Measurements from ENCODE around the gene ROBO3.

The ROBO3 gene

GRCh38 chr11:124894606-124895430 lies 29.6 kb downstream of the ROBO3 start:
- DNase-seq: no peak

- no peak for DNase-seq
Measured at GRCh38 chr11:124895471-124895971, 30.3 kb downstream of the ROBO3 start.

GRCh38 chr11:124896071-124896750 lies 31.0 kb downstream of the ROBO3 start:
- DNase-seq: no peak

- no peak for DNase-seq
Measured at GRCh38 chr11:124896821-124897391, 31.7 kb downstream of the ROBO3 start.

GRCh38 chr11:124897674-124898262 lies 32.5 kb downstream of the ROBO3 start, which contains the start of gene ROBO4:
Gene ROBO4 (minus strand): TSS chr11:124897865. CDS start chr11:124897795, 70 bp downstream.
- no peak for DNase-seq

- DNase-seq: no peak
Measured at GRCh38 chr11:124898263-124898680, 33.0 kb downstream of the ROBO3 start.

- DNase-seq: no peak
Measured at GRCh38 chr11:124898711-124899110, 33.5 kb downstream of the ROBO3 start.

- DNase-seq: no peak
Measured at GRCh38 chr11:124899383-124900145, 34.3 kb downstream of the ROBO3 start.

GRCh38 chr11:124900464-124900863 lies 35.2 kb downstream of the ROBO3 start:
- no peak for DNase-seq

- no peak for DNase-seq
Measured at GRCh38 chr11:124902616-124903015, 37.4 kb downstream of the ROBO3 start.

GRCh38 chr11:124915541-124916369 lies 50.5 kb downstream of the ROBO3 start:
- no peak for DNase-seq

- DNase-seq: no peak
Measured at GRCh38 chr11:124916370-124916710, 51.1 kb downstream of the ROBO3 start.

GRCh38 chr11:124917115-124917637 lies 51.9 kb downstream of the ROBO3 start:
- DNase-seq: no peak

- no peak for DNase-seq
Measured at GRCh38 chr11:124918950-124919349, 53.7 kb downstream of the ROBO3 start, which contains the start of gene HEPN1. Gene HEPN1 (plus strand): TSS chr11:124919250.

GRCh38 chr11:124919898-124920297 lies 54.7 kb downstream of the ROBO3 start:
- no peak for DNase-seq

GRCh38 chr11:124920356-124920755 lies 55.1 kb downstream of the ROBO3 start:
- no peak for DNase-seq

GRCh38 chr11:124920870-124921609 lies 55.8 kb downstream of the ROBO3 start:
- DNase-seq: no peak

GRCh38 chr11:124922831-124923230 lies 57.6 kb downstream of the ROBO3 start:
- DNase-seq: no peak

- DNase-seq: no peak
Measured at GRCh38 chr11:124923296-124923695, 58.1 kb downstream of the ROBO3 start.

- DNase-seq: no peak
Measured at GRCh38 chr11:124928942-124929665, 63.9 kb downstream of the ROBO3 start.

All from NCI-H1105 treated with DMSO at 0.1 percent for 48 hours (cell line).